Gastroesophageal sphincter (tissue), 4 donors: ENCODE measurements around the gene DNAJB6. TPM values are rescaled to one million over a fixed set of nuclear protein-coding genes. Genes with fewer than 3 reads are reported as not detected.

Experiments used
- ATAC-seq: fragments of 150-250 bp; one replicate; pipeline ENCODE4 v1.9.1; 2016; ENCODE audit warnings: mild to moderate bottlenecking, moderate library complexity
- H3K27ac ChIP-seq, 4 donors: fragments of 200-600 bp; sonication (generic) in 3 of 4; 1 replicate in 3 of 4; 2 replicates in 1 of 4; pipeline ENCODE4 v1.5.1; 2016 to 2019
- H3K27me3 ChIP-seq: fragments of 200-600 bp; sonication (generic); one replicate; pipeline ENCODE4 v1.5.1; 2019
- H3K36me3 ChIP-seq, 2 donors: fragments of 200-600 bp; sonication (generic); one replicate each; pipeline ENCODE4 v1.5.1; 2019; ENCODE audit warnings: control low read depth in 1 of 2
- H3K4me1 ChIP-seq, 3 donors: fragments of 200-600 bp; sonication (generic); 1 replicate in 2 of 3; 2 replicates in 1 of 3; pipeline ENCODE4 v1.5.1; 2016 to 2019; ENCODE audit warnings: control low read depth in 2 of 3
- H3K4me3 ChIP-seq, 2 donors: fragments of 200-600 bp; sonication (generic); one replicate each; pipeline ENCODE4 v1.5.1; 2019; ENCODE audit warnings: mild to moderate bottlenecking in 1 of 2, moderate library complexity in 1 of 2
- H3K9me3 ChIP-seq, 3 donors: fragments of 200-600 bp; sonication (generic); one replicate each; pipeline ENCODE4 v1.5.1; 2017 to 2019; ENCODE audit warnings: control low read depth in 2 of 3
- CTCF ChIP-seq, 4 experiments: fragments of 200-600 bp in 2 of 4; fragments of 450-650 bp in 2 of 4; sonication (generic) in 1 of 4; IDR thresholded peaks; one replicate each; pipeline ENCODE4 v1.5.1; 2017 to 2019; ENCODE audit warnings: antibody characterized with exemption in 4 of 4, mild to moderate bottlenecking in 2 of 4, moderate library complexity in 2 of 4
- EP300 ChIP-seq: sonication (generic); formaldehyde crosslinking; IDR thresholded peaks from one replicate; pipeline ENCODE4 v1.6.1; 2017; ENCODE audit warnings: antibody characterized with exemption, mild to moderate bottlenecking
- POLR2A ChIP-seq, 2 donors: fragments of 450-650 bp; IDR thresholded peaks; one replicate each; pipeline ENCODE4 v1.6.1; 2017; ENCODE audit warnings: antibody characterized with exemption in 2 of 2, mild to moderate bottlenecking in 2 of 2, moderate library complexity in 1 of 2
- POLR2AphosphoS5 ChIP-seq: sonication (generic); formaldehyde crosslinking; IDR thresholded peaks from one replicate; pipeline ENCODE4 v1.6.1; 2017; ENCODE audit warnings: antibody characterized with exemption
- WGBS, 2 donors: methylation state at CpG; one replicate each; pipeline ENCODE4 v1.1.5; 2018; ENCODE audit warnings: low coverage in 1 of 2; 5-methylcytosine and 5-hydroxymethylcytosine counted together
- total RNA-seq, 4 donors: library from RNA; depleted of rRNA; stranded (reverse); fragments of >200 nt; gene quantifications; one replicate each; pipeline ENCODE4 v1.1.0, GENCODE V29; 2016

The DNAJB6 gene
- total RNA-seq, 4 donors from 2014 or later = 117 to 195 (median 148) TPM

GRCh38 chr7:157391036-157391710 is 54.4 kb downstream of the DNAJB6 start:
- no peak overlapping the region for H3K27ac ChIP-seq
- ATAC-seq = no peak
- no peak overlapping the region for H3K4me3 ChIP-seq
- 78 to 100% methylated on average over 3 to 8 of the region's 15 CpGs for WGBS, 2 donors
- H3K4me1 ChIP-seq = peaks cover 0 to 15% (median 2%) of the 10 kb centered on the region in 3 donors
- peaks cover 0 to 44% of the 10 kb centered on the region in 2 donors for H3K36me3 ChIP-seq
- TF ChIP-seq EP300 (no peak), CTCF (IDR thresholded peaks at IDR 0.05) (no peak), POLR2AphosphoS5 (no peak), POLR2A (IDR thresholded peaks at IDR 0.05) (no peak)
- H3K9me3 ChIP-seq = no peaks in the 10 kb centered on the region
- no peaks in the 10 kb centered on the region for H3K27me3 ChIP-seq

- H3K9me3 ChIP-seq = no peaks in the 10 kb centered on the region
- no peak for ATAC-seq
- no peak for TF ChIP-seq POLR2AphosphoS5
- TF ChIP-seq CTCF (IDR thresholded peaks at IDR 0.05) = no peak
- no peak for TF ChIP-seq POLR2A (IDR thresholded peaks at IDR 0.05)
- TF ChIP-seq EP300 = no peak
- WGBS, 2 donors = 87 to 93% methylated on average over 13 to 19 of the region's 20 CpGs
- no peak overlapping the region for H3K27ac ChIP-seq
- H3K4me1 ChIP-seq = peaks cover 0 to 10% (median 0%) of the 10 kb centered on the region in 3 donors
- H3K4me3 ChIP-seq = no peak overlapping the region
- no peaks in the 10 kb centered on the region for H3K27me3 ChIP-seq
- peaks cover 0 to 51% of the 10 kb centered on the region in 2 donors for H3K36me3 ChIP-seq
These were observed 55.6 kb downstream of the DNAJB6 start for GRCh38 chr7:157392256-157393037.

GRCh38 chr7:157394246-157395191 is 57.7 kb downstream of the DNAJB6 start:
- TF ChIP-seq POLR2A (IDR thresholded peaks at IDR 0.05) = no peak
- TF ChIP-seq EP300 = no peak
- TF ChIP-seq POLR2AphosphoS5 = no peak
- no peak for TF ChIP-seq CTCF (IDR thresholded peaks at IDR 0.05)
- Histone ChIP-seq H3K9me3 (no peaks in the 10 kb centered on the region), H3K4me1 (peaks cover 0 to 28% (median 5%) of the 10 kb centered on the region in 3 donors), H3K4me3 (no peak overlapping the region), H3K27me3 (no peaks in the 10 kb centered on the region), H3K27ac (no peak overlapping the region), H3K36me3 (peaks cover 0 to 54% of the 10 kb centered on the region in 2 donors)
- no peak for ATAC-seq
- WGBS, 2 donors = 88% methylated on average over 9 of the region's 20 CpGs; no CpG with 5 or more reads in 1 of the 2 donors

- Histone ChIP-seq H3K4me1 (peaks cover 0 to 22% (median 5%) of the 10 kb centered on the region in 3 donors), H3K27ac (no peak overlapping the region), H3K27me3 (no peaks in the 10 kb centered on the region), H3K4me3 (no peak overlapping the region), H3K36me3 (peaks cover 0 to 54% of the 10 kb centered on the region in 2 donors), H3K9me3 (no peaks in the 10 kb centered on the region)
- TF ChIP-seq CTCF (IDR thresholded peaks at IDR 0.05) (no peak), POLR2AphosphoS5 (no peak), POLR2A (IDR thresholded peaks at IDR 0.05) (no peak), EP300 (no peak)
- no peak for ATAC-seq
- 74 to 79% methylated on average over 2 of the region's 2 CpGs for WGBS, 2 donors
These were observed 58.4 kb downstream of the DNAJB6 start for GRCh38 chr7:157395206-157395605.
